Measurements from ENCODE around the gene SAMSN1. TPM values are rescaled to one million over a fixed set of nuclear protein-coding genes. Genes with fewer than 3 reads are reported as not detected.

SAMSN1 gene
- total and polyA plus RNA-seq, 2 of the 8 experiments (the other 6 are each of a cell fraction or from before 2014, with no cell fraction given): 0.50 to 3.0 TPM

DNA sequence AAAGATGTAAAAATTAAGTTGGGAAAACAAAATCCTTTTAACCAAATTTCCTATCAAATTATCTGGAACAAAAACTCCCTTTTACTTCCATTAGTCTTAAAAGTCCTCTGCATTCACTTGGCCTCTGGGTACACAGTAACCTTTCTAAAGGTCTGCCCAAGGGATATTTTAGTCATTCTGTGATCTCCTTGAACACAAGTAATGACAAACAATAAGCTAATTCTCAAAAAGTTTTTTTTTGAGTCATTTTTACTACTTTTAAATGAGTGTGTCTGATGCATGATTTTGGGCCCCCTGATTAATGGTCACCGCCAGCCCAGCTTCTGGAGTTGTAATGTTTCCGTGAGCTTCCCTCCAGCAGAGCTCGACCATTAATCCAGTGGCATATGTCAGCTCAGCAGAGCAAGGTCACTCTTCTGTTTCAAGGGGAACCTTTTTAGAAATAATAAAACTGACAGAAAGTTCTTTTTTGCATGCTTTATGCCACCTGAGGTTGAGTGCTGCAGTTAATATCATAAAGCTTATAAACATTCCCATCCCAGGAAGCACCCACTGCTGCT, 14.3 kb downstream of the SAMSN1 start:
- no peak for DNase-seq (ENCODE audit: low read depth in 1 of 2, low spot score in 2 of 2)
- no peaks in the 10 kb centered on the region for H3K79me1 ChIP-seq (ENCODE audit: low read depth, low read length)
- no peak for TF ChIP-seq SUZ12 (IDR thresholded peaks at IDR 0.05; ENCODE audit: low read length)
- TF ChIP-seq SIX5 (IDR thresholded peaks at IDR 0.05; ENCODE audit: low read depth, low read length): no peak
- no peak for TF ChIP-seq TEAD4 (IDR thresholded peaks at IDR 0.05; ENCODE audit: low read depth, low read length)
- no peak for TF ChIP-seq SRF (IDR thresholded peaks at IDR 0.05; ENCODE audit: low read depth, low read length)
- TF ChIP-seq SP2 (IDR thresholded peaks at IDR 0.05; ENCODE audit: low read length): no peak
- no peak for TF ChIP-seq CHD1 (IDR thresholded peaks at IDR 0.05; ENCODE audit: low read depth, low read length)
- TF ChIP-seq RAD21 (IDR thresholded peaks at IDR 0.05 in 1 of 2, conservative IDR thresholded peaks at IDR 0.05 in 1 of 2; ENCODE audit: low read depth in 2 of 2, low read length in 2 of 2): no peak
- TF ChIP-seq FOSL1 (IDR thresholded peaks at IDR 0.05; ENCODE audit: insufficient read depth, low read depth, low read length): no peak
- no peak for TF ChIP-seq SIN3A (conservative IDR thresholded peaks at IDR 0.05 in 1 of 2, IDR thresholded peaks at IDR 0.05 in 1 of 2; ENCODE audit: low read depth in 1 of 2, low read length in 2 of 2)
- TF ChIP-seq SP4 (IDR thresholded peaks at IDR 0.05; ENCODE audit: low read length): no peak
- no peak for TF ChIP-seq CBX5 (IDR thresholded peaks at IDR 0.05; ENCODE audit: low read depth, low read length)

More for the DNA sequence above, 14.3 kb downstream of the SAMSN1 start:
- Histone ChIP-seq H3K9ac (replicated peaks in 1 of 4; ENCODE audit: extremely low read depth in 1 of 4, low read depth in 3 of 4, low read length in 3 of 4) (no peak overlapping the region), H3K23ac (ENCODE audit: insufficient read length) (no peak overlapping the region), H3K4me2 (ENCODE audit: insufficient read depth in 1 of 2, low read depth in 2 of 2, low read length in 2 of 2) (no peak overlapping the region), H3K18ac (ENCODE audit: extremely low read depth, low read length) (no peak overlapping the region), H3K14ac (ENCODE audit: insufficient read length) (no peak overlapping the region), H3K56ac (replicated peaks; ENCODE audit: insufficient read length, low read depth, low read length) (no peak overlapping the region), H2BK120ac (replicated peaks; ENCODE audit: low read depth, low read length) (no peak overlapping the region), H3K36me3 (ENCODE audit: control insufficient read depth in 2 of 4, insufficient read depth in 4 of 4, low read length in 3 of 4) (no peaks in the 10 kb centered on the region), H2AK5ac (ENCODE audit: low read depth, low read length) (no peak overlapping the region), H2BK20ac (ENCODE audit: low read length) (no peak overlapping the region), H4K5ac (ENCODE audit: insufficient read length, low read depth, low read length) (no peak overlapping the region), H4K91ac (replicated peaks; ENCODE audit: insufficient read length, low read length) (no peak overlapping the region), H2BK15ac (ENCODE audit: low read length) (no peak overlapping the region), H3K27me3 (replicated peaks in 1 of 4; ENCODE audit: control insufficient read depth in 3 of 4, extremely low read depth in 1 of 4, insufficient read depth in 3 of 4, low read length in 3 of 4) (no peaks in the 10 kb centered on the region), H3K4me1 (replicated peaks in 1 of 4; ENCODE audit: control insufficient read depth in 3 of 4, insufficient read depth in 4 of 4, low read length in 3 of 4) (no peaks in the 10 kb centered on the region), H3K4me3 (ENCODE audit: extremely low read depth in 1 of 4, insufficient read depth in 2 of 4, low read depth in 3 of 4, low read length in 4 of 4) (no peak overlapping the region), H3K27ac (ENCODE audit: low read depth, low read length) (no peak overlapping the region), H4K20me1 (replicated peaks in 1 of 2; ENCODE audit: control insufficient read depth in 1 of 2, insufficient read depth in 2 of 2, low read length in 2 of 2) (no peaks in the 10 kb centered on the region), H3K79me2 (ENCODE audit: control insufficient read depth in 1 of 2, insufficient read depth in 2 of 2, low read length in 2 of 2) (no peaks in the 10 kb centered on the region), H4K8ac (ENCODE audit: extremely low read depth, insufficient read depth, low read length) (no peak overlapping the region), H3K9me3 (ENCODE audit: insufficient read depth in 2 of 2, low read depth in 1 of 2, low read length in 1 of 2) (no peaks in the 10 kb centered on the region; a peak in 1 of 4 replicates), H3K23me2 (ENCODE audit: low read depth, low read length) (no peaks in the 10 kb centered on the region), H2BK12ac (ENCODE audit: low read depth, low read length) (no peak overlapping the region), H3K4ac (replicated peaks; ENCODE audit: insufficient read length, low read depth, low read length) (no peak overlapping the region), H2AFZ (ENCODE audit: low read length) (no peak overlapping the region), H2BK5ac (ENCODE audit: low read depth, low read length) (no peak overlapping the region)
- WGBS, 2 experiments (ENCODE audit: extremely low coverage in 1 of 2, insufficient coverage in 1 of 2, insufficient read length in 1 of 2, insufficient replicate concordance in 2 of 2, low coverage in 1 of 2, low lambda C conversion rate in 2 of 2, missing lambda C conversion rate in 1 of 2): 86% methylated on average over 3 of the region's 3 CpGs; no CpG with 5 or more reads in 1 of the 2 experiments
- POLR2A ChIA-PET (ENCODE audit: partially characterized antibody): no interaction called here
- FAIRE-seq: no peak
- CTCF ChIA-PET (ENCODE audit: partially characterized antibody): interaction anchor here (0.5 to 0.8 kb wide), 2 partner anchors 18 to 21 kb away, joined by 3 read pairs; no protein-coding TSS in a partner anchor

All from H1 (cell line).